Skeletal muscle tissue (tissue), 5 donors: ENCODE data around the gene MCM6. TPM values are rescaled to one million over a fixed set of nuclear protein-coding genes. Genes with fewer than 3 reads are reported as not detected.
"Not testable (repeated sequence)": the region's sequence is repeated elsewhere in the genome, so short reads cannot be mapped to it uniquely, and the experiment has no call there.

Experiments used
- H3K27ac ChIP-seq: one replicate; pipeline ENCODE4 v1.7.0; 2013; ENCODE audit warnings: mild to moderate bottlenecking, low read depth, low read length, inconsistent platforms
- H3K27me3 ChIP-seq, 3 donors: one replicate each; pipeline ENCODE4 v1.7.0; 2013; ENCODE audit warnings: low read length in 3 of 3; ENCODE audit not compliant: control insufficient read depth in 3 of 3, insufficient read depth in 3 of 3
- H3K36me3 ChIP-seq, 3 donors: one replicate each; pipeline ENCODE4 v1.7.0; 2013; ENCODE audit warnings: low read length in 3 of 3; ENCODE audit not compliant: control insufficient read depth in 3 of 3, insufficient read depth in 3 of 3
- H3K4me1 ChIP-seq, 3 donors: one replicate each; pipeline ENCODE4 v1.7.0; 2013; ENCODE audit warnings: low read length in 3 of 3, mild to moderate bottlenecking in 3 of 3; ENCODE audit not compliant: control insufficient read depth in 3 of 3, insufficient read depth in 3 of 3
- H3K4me3 ChIP-seq, 3 donors: one replicate each; pipeline ENCODE4 v1.7.0; 2013; ENCODE audit warnings: low read length in 3 of 3
- H3K9ac ChIP-seq, 3 donors: one replicate each; pipeline ENCODE4 v1.7.0; 2013; ENCODE audit warnings: low read length in 3 of 3, mild to moderate bottlenecking in 3 of 3, moderate library complexity in 2 of 3, low read depth in 1 of 3
- H3K9me3 ChIP-seq, 3 donors: one replicate each; pipeline ENCODE4 v1.7.0; 2013; ENCODE audit warnings: low read length in 3 of 3; ENCODE audit not compliant: control insufficient read depth in 3 of 3
- small RNA-seq: library from RNA; depleted of rRNA; stranded (forward); fragments of <200 nt; gene quantifications from one replicate; pipeline ENCODE3, GENCODE V24; 2014
- total RNA-seq: library from RNA; depleted of rRNA; stranded (reverse); fragments of >200 nt; gene quantifications from one replicate; pipeline ENCODE4 v1.2.3, GENCODE V29; 2014
- donor health status: Osteomylitis.

The MCM6 gene
- total RNA-seq, 1 donor from 2014 or later, result 11.0 TPM

DNA sequence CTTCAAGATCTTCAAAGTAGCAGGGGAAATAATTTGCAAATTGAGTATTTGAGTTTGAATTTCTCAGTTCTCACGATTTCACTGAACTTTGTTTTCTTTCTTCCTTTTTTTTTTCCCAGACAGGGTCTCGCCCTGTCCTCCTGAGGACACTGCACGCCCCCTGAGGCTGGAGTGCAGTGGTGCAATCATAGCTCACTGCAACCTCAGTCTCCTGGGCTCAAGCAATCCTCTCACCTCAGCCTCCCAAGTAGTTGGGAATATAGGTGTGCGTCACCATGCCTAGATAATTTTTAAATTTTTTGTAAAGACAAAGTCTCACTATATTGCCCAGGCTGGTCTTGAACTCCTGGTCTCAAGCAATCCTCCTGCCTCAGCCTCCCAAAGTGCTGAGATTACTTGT, 80.6 kb downstream of the MCM6 start:
- H3K4me1 ChIP-seq, H3K27ac ChIP-seq, H3K4me3 ChIP-seq, H3K9ac ChIP-seq, H3K27me3 ChIP-seq, H3K9me3 ChIP-seq, H3K36me3 ChIP-seq: not testable (repeated sequence)

DNA sequence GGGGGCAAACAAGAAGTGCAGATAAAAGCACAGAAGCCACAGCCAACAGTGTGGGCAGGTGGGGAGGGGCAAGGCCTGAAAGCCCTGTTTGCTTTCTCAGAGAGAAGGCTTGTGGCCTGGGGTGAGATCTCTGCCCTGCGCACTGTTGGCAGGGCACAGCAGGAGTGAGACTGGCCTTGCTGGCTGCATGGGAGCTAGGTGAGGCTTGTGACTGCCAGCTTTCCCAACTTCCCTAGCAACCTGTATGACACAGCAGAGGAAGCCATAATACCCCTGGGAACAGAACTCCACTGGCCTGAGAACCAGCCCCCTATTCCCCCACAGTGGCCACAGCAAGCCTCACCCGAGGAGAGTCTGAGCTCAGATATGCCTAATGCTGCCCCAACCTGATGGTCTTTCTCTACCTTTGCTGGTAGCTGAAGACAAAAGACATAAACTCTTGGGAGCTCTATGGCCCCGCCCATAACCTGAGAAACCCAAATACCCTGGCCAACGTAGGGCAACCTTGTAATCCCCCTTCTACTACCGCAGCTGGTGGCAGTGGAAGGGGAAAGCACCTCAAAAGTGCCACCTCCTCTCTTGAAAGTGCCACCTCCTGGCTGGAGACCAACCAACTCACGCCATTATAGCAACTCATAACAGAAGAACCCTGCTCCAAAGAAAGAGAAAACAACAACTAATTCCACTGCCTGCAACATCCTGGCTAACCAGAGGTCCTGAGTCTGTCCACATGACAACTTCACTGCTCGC, 83.7 kb downstream of the MCM6 start:
- no peak overlapping the region for H3K4me3 ChIP-seq
- no peak overlapping the region for H3K9ac ChIP-seq
- no peaks in the 10 kb centered on the region for H3K4me1 ChIP-seq
- H3K27me3 ChIP-seq, result no peaks in the 10 kb centered on the region
- H3K27ac ChIP-seq, result no peak overlapping the region
- peaks cover 0 to 2% (median 0%) of the 10 kb centered on the region in 3 donors for H3K9me3 ChIP-seq
- no peaks in the 10 kb centered on the region for H3K36me3 ChIP-seq

DNA sequence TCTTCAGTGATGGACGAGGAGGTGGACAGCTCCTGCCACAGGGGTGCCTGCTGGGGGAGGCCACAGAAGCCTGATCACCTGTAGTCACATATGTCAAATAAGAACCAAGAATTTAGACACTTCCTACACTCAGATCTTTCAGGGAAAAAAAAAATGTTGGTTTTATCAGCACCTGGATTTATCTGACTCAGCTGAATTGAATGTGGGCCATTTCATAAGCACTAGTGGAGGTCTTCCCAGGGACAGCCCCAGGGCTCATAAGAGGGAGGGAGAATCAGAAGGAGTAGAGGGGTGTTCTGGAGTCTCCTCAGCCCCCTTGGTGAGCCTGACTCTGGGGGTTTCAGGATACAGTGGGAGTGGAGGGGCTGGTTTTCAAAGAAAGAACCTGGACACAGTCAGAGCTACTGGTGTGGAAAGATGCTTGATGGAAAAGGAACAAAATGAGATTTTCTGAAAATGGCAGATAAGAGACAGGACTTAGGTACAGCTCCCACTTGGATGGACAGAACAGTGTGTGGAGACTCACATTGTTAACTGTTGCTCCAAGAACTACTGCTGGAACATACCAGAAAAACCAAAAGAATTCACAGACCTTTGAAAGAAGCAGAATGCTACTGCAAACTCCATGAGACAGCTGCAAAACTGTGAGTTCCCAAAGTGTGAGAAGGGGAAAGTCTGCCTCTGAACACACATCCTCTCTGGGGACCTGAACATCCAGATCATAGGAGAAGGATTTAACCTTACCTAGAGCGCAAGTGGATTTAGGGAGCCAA, 84.6 kb downstream of the MCM6 start:
- H3K9ac ChIP-seq, result no peak overlapping the region
- peaks cover 0 to 8% (median 6%) of the 10 kb centered on the region in 3 donors for H3K36me3 ChIP-seq
- H3K27ac ChIP-seq, result no peak overlapping the region
- no peaks in the 10 kb centered on the region for H3K27me3 ChIP-seq
- no peak overlapping the region for H3K4me3 ChIP-seq
- H3K4me1 ChIP-seq, result no peaks in the 10 kb centered on the region
- peaks cover 0 to 2% (median 0%) of the 10 kb centered on the region in 3 donors for H3K9me3 ChIP-seq

DNA sequence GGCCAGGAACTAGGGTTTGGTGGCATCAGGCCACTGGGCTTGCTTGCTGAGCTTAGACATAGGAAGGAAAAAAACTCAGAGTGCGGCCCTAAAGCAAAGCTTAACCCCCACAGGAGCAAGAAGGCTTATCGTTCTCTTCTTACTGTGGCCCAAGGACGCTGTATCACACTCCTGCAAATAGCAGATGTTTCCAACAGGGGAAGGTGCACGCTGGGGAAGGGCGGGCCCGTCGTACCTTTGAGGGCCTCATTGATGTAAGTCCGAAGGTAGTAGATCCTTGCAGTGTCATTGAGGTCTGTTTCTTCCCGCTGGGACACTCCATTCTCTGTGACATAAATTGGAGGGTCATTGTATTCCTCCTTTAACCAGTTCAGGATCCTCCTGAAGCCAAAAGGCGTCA, 85.8 kb downstream of the MCM6 start:
- Histone ChIP-seq H3K36me3 (peaks cover 0 to 13% (median 13%) of the 10 kb centered on the region in 3 donors), H3K27ac (no peak overlapping the region), H3K4me1 (no peaks in the 10 kb centered on the region), H3K9ac (no peak overlapping the region), H3K9me3 (peaks cover 0 to 2% (median 0%) of the 10 kb centered on the region in 3 donors), H3K27me3 (no peaks in the 10 kb centered on the region), H3K4me3 (no peak overlapping the region)

Small RNAs within 50 kb of the gene (small RNA-seq; reads per million reads assigned to genes)
- not detected for gene RF00019

Other genes with a start within 250 kb of the MCM6 start
- 41.8 TPM for gene UBXN4, start 134.6 kb downstream of the MCM6 start, total RNA-seq
- not detected for gene LCT, start 39.3 kb downstream of the MCM6 start, total RNA-seq
- gene DARS1, start 109.2 kb upstream of the MCM6 start, total RNA-seq, result 85.6 TPM
- 29.2 TPM for gene CXCR4, start 241.7 kb upstream of the MCM6 start, total RNA-seq